ENCODE results near the gene GPC6. TPM values are rescaled to one million over a fixed set of nuclear protein-coding genes. Genes with fewer than 3 reads are reported as not detected.

Gene GPC6
- total and polyA plus RNA-seq, 2 donors (not counting 3 experiments of a cell fraction or from before 2014, with no cell fraction given) = 0.01 TPM; not detected in 1

GRCh38 chr13:93851236-93851635, 624.6 kb downstream of the GPC6 start:
- FAIRE-seq = no peak
- Histone ChIP-seq H3K27ac (ENCODE audit: insufficient read depth, low read depth, low read length) (no peak overlapping the region), H3K9me3 (replicated peaks; ENCODE audit: control insufficient read depth, insufficient read depth, low read length) (peaks cover 1% of the 10 kb centered on the region), H3K9ac (replicated peaks; ENCODE audit: extremely low read depth, insufficient read depth, low read length) (no peak overlapping the region), H2AFZ (ENCODE audit: low read depth, low read length) (no peak overlapping the region), H3K4me2 (ENCODE audit: insufficient read depth, low read length) (no peak overlapping the region), H3K4me3 (replicated peaks in 1 of 3; ENCODE audit: insufficient read depth in 1 of 3, low read depth in 1 of 3, low read length in 3 of 3) (no peak overlapping the region), H3K27me3 (ENCODE audit: control insufficient read depth in 2 of 2, insufficient read depth in 2 of 2, low read length in 2 of 2) (no peaks in the 10 kb centered on the region), H3K4me1 (ENCODE audit: control insufficient read depth, extremely low read depth, insufficient read depth, low read length) (no peaks in the 10 kb centered on the region), H3K79me2 (ENCODE audit: control insufficient read depth, insufficient read depth, low read length) (no peaks in the 10 kb centered on the region), H3K9me1 (replicated peaks; ENCODE audit: control insufficient read depth, extremely low read depth, insufficient read depth, low read length) (no peaks in the 10 kb centered on the region), H4K20me1 (replicated peaks; ENCODE audit: control insufficient read depth, extremely low read depth, insufficient read depth, low read length) (no peaks in the 10 kb centered on the region), H3K36me3 (ENCODE audit: control insufficient read depth in 2 of 2, extremely low read depth in 1 of 2, insufficient read depth in 2 of 2, low read length in 2 of 2) (no peaks in the 10 kb centered on the region)
- BruUV-seq (replicated peaks) = no TSS peak
- POLR2A ChIA-PET = no interaction called here
- DNase-seq (ENCODE audit: low read depth, low spot score) = no peak
- CTCF ChIA-PET = no interaction called here
- intact Hi-C loops (cut with micrococcal nuclease) (no loop called here), dilution Hi-C loops (cut with MboI; ENCODE audit: extremely low pct_ligation_motif_present, low sequenced_read_pairs) (no loop called here)
- no peak for TF ChIP-seq MAX (IDR thresholded peaks at IDR 0.05; ENCODE audit: insufficient read depth, insufficient read length)
- no peak for TF ChIP-seq JUN (IDR thresholded peaks at IDR 0.05; ENCODE audit: borderline replicate concordance, insufficient read depth, insufficient read length, low read depth)
- TF ChIP-seq MYC (IDR thresholded peaks at IDR 0.05; ENCODE audit: low read depth, low read length) = no peak
- TF ChIP-seq POLR2A (IDR thresholded peaks at IDR 0.05; ENCODE audit: low read depth, low read length) = no peak
- TF ChIP-seq, protein P1, sequence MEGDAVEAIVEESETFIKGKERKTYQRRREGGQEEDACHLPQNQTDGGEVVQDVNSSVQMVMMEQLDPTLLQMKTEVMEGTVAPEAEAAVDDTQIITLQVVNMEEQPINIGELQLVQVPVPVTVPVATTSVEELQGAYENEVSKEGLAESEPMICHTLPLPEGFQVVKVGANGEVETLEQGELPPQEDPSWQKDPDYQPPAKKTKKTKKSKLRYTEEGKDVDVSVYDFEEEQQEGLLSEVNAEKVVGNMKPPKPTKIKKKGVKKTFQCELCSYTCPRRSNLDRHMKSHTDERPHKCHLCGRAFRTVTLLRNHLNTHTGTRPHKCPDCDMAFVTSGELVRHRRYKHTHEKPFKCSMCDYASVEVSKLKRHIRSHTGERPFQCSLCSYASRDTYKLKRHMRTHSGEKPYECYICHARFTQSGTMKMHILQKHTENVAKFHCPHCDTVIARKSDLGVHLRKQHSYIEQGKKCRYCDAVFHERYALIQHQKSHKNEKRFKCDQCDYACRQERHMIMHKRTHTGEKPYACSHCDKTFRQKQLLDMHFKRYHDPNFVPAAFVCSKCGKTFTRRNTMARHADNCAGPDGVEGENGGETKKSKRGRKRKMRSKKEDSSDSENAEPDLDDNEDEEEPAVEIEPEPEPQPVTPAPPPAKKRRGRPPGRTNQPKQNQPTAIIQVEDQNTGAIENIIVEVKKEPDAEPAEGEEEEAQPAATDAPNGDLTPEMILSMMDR (IDR thresholded peaks at IDR 0.05; ENCODE audit: extremely low read depth in 1 of 2, insufficient read depth in 1 of 2, low read depth in 1 of 2, low read length in 2 of 2) = no peak
- no peak for TF ChIP-seq GATA2 (IDR thresholded peaks at IDR 0.05; ENCODE audit: insufficient read depth, insufficient read length, low read depth, low read length)
- TF ChIP-seq FOS (IDR thresholded peaks at IDR 0.05; ENCODE audit: borderline replicate concordance, insufficient read depth, low read length) = no peak
- TF ChIP-seq EZH2 (IDR thresholded peaks at IDR 0.05; ENCODE audit: borderline replicate concordance, low read depth, low read length, severe bottlenecking) = no peak
- TF ChIP-seq POLR2AphosphoS5 (IDR thresholded peaks at IDR 0.05; ENCODE audit: insufficient read depth, low read depth, low read length) = no peak

Data from endothelial cell of umbilical vein (primary cell).